ENCODE measurements around the gene SMARCA1. TPM values are rescaled to one million over a fixed set of nuclear protein-coding genes. Genes with fewer than 3 reads are reported as not detected.
A peak's percentile ranks its signal among the peaks of the same experiment; 100 is the strongest.

The SMARCA1 gene
- total and polyA plus RNA-seq, 2 of the 13 experiments (the other 11 are each of a cell fraction or from before 2014, with no cell fraction given), result 97.7 to 145 TPM

DNA sequence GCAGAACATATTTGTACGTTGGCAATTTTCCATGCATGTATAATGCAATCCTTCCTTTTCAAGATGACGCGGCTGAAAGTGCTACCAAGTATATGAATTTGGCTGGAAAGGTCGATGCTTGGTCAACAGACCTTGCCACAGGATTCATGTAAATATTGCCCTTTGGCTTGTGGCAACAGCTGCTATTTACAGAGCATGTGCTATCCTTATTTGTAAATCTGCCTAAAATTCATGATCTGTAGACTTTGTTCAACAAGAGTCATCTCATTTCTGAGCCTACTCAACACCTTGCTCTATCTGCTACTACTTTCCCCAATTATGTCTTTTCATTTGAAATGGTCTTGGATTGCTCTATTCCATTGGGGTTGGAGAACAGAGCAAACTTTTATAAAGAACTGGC lies 1.9 kb upstream of the SMARCA1 start (continued):
- TF ChIP-seq ZC3H13 (CRISPR knock-in tag; IDR thresholded peaks at IDR 0.05), result no peak
- TF ChIP-seq ZBTB21 (CRISPR knock-in tag; IDR thresholded peaks at IDR 0.05), result no peak
- TF ChIP-seq, protein P1, sequence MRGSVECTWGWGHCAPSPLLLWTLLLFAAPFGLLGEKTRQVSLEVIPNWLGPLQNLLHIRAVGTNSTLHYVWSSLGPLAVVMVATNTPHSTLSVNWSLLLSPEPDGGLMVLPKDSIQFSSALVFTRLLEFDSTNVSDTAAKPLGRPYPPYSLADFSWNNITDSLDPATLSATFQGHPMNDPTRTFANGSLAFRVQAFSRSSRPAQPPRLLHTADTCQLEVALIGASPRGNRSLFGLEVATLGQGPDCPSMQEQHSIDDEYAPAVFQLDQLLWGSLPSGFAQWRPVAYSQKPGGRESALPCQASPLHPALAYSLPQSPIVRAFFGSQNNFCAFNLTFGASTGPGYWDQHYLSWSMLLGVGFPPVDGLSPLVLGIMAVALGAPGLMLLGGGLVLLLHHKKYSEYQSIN (CRISPR knock-in tag; IDR thresholded peaks at IDR 0.05; ENCODE audit: borderline replicate concordance), result no peak
- TF ChIP-seq, protein P2, sequence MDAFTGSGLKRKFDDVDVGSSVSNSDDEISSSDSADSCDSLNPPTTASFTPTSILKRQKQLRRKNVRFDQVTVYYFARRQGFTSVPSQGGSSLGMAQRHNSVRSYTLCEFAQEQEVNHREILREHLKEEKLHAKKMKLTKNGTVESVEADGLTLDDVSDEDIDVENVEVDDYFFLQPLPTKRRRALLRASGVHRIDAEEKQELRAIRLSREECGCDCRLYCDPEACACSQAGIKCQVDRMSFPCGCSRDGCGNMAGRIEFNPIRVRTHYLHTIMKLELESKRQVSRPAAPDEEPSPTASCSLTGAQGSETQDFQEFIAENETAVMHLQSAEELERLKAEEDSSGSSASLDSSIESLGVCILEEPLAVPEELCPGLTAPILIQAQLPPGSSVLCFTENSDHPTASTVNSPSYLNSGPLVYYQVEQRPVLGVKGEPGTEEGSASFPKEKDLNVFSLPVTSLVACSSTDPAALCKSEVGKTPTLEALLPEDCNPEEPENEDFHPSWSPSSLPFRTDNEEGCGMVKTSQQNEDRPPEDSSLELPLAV (CRISPR knock-in tag; conservative IDR thresholded peaks at IDR 0.05; ENCODE audit: low read depth), result no peak
- no peak for TF ChIP-seq ARHGAP35 (CRISPR knock-in tag; IDR thresholded peaks at IDR 0.05; ENCODE audit: borderline replicate concordance)
- TF ChIP-seq, protein P3, sequence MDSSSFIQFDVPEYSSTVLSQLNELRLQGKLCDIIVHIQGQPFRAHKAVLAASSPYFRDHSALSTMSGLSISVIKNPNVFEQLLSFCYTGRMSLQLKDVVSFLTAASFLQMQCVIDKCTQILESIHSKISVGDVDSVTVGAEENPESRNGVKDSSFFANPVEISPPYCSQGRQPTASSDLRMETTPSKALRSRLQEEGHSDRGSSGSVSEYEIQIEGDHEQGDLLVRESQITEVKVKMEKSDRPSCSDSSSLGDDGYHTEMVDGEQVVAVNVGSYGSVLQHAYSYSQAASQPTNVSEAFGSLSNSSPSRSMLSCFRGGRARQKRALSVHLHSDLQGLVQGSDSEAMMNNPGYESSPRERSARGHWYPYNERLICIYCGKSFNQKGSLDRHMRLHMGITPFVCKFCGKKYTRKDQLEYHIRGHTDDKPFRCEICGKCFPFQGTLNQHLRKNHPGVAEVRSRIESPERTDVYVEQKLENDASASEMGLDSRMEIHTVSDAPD (CRISPR knock-in tag; IDR thresholded peaks at IDR 0.05), result peak; percentile 99
- no peak for TF ChIP-seq ZNF224 (CRISPR knock-in tag; IDR thresholded peaks at IDR 0.05)
- no peak for TF ChIP-seq ZNF484 (CRISPR knock-in tag; IDR thresholded peaks at IDR 0.05; ENCODE audit: borderline replicate concordance, low read depth)
- TF ChIP-seq NFE2 (CRISPR knock-in tag; IDR thresholded peaks at IDR 0.05), result no peak
- TF ChIP-seq SOX5 (CRISPR knock-in tag; IDR thresholded peaks at IDR 0.05; ENCODE audit: borderline replicate concordance), result peak; percentile 81
- 0 out of 2 replicates have a peak, but pooled peaks have one; percentile 29 for TF ChIP-seq KLF6 (CRISPR knock-in tag; IDR thresholded peaks at IDR 0.05)
- TF ChIP-seq, protein P4, sequence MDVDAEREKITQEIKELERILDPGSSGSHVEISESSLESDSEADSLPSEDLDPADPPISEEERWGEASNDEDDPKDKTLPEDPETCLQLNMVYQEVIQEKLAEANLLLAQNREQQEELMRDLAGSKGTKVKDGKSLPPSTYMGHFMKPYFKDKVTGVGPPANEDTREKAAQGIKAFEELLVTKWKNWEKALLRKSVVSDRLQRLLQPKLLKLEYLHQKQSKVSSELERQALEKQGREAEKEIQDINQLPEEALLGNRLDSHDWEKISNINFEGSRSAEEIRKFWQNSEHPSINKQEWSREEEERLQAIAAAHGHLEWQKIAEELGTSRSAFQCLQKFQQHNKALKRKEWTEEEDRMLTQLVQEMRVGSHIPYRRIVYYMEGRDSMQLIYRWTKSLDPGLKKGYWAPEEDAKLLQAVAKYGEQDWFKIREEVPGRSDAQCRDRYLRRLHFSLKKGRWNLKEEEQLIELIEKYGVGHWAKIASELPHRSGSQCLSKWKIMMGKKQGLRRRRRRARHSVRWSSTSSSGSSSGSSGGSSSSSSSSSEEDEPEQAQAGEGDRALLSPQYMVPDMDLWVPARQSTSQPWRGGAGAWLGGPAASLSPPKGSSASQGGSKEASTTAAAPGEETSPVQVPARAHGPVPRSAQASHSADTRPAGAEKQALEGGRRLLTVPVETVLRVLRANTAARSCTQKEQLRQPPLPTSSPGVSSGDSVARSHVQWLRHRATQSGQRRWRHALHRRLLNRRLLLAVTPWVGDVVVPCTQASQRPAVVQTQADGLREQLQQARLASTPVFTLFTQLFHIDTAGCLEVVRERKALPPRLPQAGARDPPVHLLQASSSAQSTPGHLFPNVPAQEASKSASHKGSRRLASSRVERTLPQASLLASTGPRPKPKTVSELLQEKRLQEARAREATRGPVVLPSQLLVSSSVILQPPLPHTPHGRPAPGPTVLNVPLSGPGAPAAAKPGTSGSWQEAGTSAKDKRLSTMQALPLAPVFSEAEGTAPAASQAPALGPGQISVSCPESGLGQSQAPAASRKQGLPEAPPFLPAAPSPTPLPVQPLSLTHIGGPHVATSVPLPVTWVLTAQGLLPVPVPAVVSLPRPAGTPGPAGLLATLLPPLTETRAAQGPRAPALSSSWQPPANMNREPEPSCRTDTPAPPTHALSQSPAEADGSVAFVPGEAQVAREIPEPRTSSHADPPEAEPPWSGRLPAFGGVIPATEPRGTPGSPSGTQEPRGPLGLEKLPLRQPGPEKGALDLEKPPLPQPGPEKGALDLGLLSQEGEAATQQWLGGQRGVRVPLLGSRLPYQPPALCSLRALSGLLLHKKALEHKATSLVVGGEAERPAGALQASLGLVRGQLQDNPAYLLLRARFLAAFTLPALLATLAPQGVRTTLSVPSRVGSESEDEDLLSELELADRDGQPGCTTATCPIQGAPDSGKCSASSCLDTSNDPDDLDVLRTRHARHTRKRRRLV (CRISPR knock-in tag; IDR thresholded peaks at IDR 0.05), result no peak
- TF ChIP-seq PAX8 (CRISPR knock-in tag; IDR thresholded peaks at IDR 0.05; ENCODE audit: borderline replicate concordance), result no peak
- no peak for TF ChIP-seq ZNF570 (CRISPR knock-in tag; IDR thresholded peaks at IDR 0.05; ENCODE audit: borderline replicate concordance)
- no peak for TF ChIP-seq NBN (conservative IDR thresholded peaks at IDR 0.05)
- no peak for TF ChIP-seq ZNF382 (CRISPR knock-in tag; IDR thresholded peaks at IDR 0.05; ENCODE audit: borderline replicate concordance)
- TF ChIP-seq KDM3A (CRISPR knock-in tag; IDR thresholded peaks at IDR 0.05; ENCODE audit: low read depth), result peak; percentile 41; the same call in 1 of the 2 replicates
- TF ChIP-seq CHD2 (IDR thresholded peaks at IDR 0.05; ENCODE audit: low read depth, low read length), result no peak
- TF ChIP-seq NR2F2 (IDR thresholded peaks at IDR 0.05; ENCODE audit: borderline replicate concordance, low read depth), result peak; percentile 97
- no peak for TF ChIP-seq SRF (IDR thresholded peaks at IDR 0.05; ENCODE audit: low read depth, low read length)
- no peak for TF ChIP-seq ZNF839 (CRISPR knock-in tag; IDR thresholded peaks at IDR 0.05; ENCODE audit: borderline replicate concordance)
- no peak for TF ChIP-seq ZNF510 (CRISPR knock-in tag; IDR thresholded peaks at IDR 0.05; ENCODE audit: low read depth)
- no peak for TF ChIP-seq HMGA1 (CRISPR knock-in tag; conservative IDR thresholded peaks at IDR 0.05)
